Measurements from ENCODE around the gene DPP10.

DPP10 gene

DNA sequence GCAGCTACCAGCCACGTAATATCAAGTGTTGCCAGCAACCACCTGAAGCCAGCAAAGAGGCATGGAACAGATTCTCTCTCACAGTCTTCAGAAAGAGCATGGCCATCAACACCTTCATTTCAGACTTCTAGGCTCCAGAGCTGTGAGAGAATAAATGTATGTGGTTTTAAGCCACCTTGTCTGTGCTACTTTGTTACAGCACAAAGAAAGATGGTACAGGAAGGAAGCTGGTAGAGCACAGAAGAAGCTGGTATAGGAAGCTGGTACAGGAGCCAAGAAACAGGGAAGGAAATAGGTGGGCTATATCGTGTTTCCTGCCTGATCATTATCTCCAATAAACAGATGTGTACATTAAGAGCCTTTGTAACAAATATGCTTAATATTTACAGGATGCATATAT is 217.4 kb downstream of the DPP10 start:
- TF ChIP-seq TAF1 (IDR thresholded peaks at IDR 0.05; ENCODE audit: borderline replicate concordance, insufficient read depth, low read length) (no peak), FOXP2 (optimal IDR thresholded peaks at IDR 0.05; ENCODE audit: borderline replicate concordance, extremely low read depth, extremely low read length, insufficient read depth) (no peak), POLR2AphosphoS5 (IDR thresholded peaks at IDR 0.05; ENCODE audit: low read depth, low read length) (no peak), SIN3A (IDR thresholded peaks at IDR 0.05; ENCODE audit: borderline replicate concordance, insufficient read depth, low read length) (no peak)
- TF ChIP-seq, protein P1, sequence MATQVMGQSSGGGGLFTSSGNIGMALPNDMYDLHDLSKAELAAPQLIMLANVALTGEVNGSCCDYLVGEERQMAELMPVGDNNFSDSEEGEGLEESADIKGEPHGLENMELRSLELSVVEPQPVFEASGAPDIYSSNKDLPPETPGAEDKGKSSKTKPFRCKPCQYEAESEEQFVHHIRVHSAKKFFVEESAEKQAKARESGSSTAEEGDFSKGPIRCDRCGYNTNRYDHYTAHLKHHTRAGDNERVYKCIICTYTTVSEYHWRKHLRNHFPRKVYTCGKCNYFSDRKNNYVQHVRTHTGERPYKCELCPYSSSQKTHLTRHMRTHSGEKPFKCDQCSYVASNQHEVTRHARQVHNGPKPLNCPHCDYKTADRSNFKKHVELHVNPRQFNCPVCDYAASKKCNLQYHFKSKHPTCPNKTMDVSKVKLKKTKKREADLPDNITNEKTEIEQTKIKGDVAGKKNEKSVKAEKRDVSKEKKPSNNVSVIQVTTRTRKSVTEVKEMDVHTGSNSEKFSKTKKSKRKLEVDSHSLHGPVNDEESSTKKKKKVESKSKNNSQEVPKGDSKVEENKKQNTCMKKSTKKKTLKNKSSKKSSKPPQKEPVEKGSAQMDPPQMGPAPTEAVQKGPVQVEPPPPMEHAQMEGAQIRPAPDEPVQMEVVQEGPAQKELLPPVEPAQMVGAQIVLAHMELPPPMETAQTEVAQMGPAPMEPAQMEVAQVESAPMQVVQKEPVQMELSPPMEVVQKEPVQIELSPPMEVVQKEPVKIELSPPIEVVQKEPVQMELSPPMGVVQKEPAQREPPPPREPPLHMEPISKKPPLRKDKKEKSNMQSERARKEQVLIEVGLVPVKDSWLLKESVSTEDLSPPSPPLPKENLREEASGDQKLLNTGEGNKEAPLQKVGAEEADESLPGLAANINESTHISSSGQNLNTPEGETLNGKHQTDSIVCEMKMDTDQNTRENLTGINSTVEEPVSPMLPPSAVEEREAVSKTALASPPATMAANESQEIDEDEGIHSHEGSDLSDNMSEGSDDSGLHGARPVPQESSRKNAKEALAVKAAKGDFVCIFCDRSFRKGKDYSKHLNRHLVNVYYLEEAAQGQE (IDR thresholded peaks at IDR 0.05; ENCODE audit: insufficient read depth in 1 of 2, low read depth in 2 of 2, low read length in 2 of 2), result no peak

DNA sequence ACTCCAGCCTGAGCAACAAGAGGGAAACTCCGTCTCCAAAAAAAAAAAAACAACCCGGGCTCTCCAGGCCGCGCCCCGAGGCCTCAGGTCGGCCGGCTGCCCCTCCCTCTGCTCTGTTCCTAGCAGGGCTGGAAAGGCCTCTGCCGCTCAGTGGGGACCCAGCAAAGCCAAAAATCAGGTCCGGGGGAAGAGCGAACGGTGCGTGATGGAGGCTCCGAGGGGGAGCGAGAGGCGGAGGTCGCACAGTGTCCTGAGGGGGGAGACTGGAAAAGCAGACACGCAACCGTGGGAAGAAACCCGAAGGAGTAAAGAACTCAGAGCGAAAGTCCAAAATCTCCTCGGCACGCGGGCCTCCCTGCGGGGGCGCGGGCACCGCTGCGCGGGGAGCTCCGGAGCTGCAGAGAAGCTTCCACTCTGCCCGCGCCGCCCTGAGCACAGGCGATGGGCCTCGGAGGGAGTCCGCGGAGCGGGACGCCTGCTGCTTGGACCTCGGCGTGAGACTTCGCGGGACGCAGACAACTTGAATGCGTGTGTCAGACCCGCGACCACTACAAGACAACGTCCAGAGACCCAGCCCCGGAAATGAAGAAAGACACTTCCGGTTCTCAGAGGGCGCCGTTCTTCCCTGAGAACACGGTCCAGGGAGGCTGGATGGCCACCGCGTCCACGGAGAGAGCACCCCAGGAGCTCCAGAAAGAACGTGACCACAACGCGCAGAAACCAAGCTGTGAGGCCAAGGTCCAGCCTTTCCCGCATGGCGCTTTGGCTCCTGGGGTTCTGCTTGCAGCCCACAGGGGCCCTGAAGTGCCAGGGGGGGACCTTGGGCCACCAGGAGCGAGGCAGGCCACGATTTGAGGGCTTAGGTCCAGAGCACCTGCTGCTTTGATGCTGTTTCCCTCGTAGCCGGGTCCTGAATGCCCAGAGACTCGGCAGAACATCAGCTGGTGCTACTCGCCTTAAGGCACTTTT is 219.8 kb downstream of the DPP10 start:
- TF ChIP-seq SIN3A (IDR thresholded peaks at IDR 0.05; ENCODE audit: borderline replicate concordance, insufficient read depth, low read length) (no peak), TAF1 (IDR thresholded peaks at IDR 0.05; ENCODE audit: borderline replicate concordance, insufficient read depth, low read length) (no peak), FOXP2 (optimal IDR thresholded peaks at IDR 0.05; ENCODE audit: borderline replicate concordance, extremely low read depth, extremely low read length, insufficient read depth) (no peak), POLR2AphosphoS5 (IDR thresholded peaks at IDR 0.05; ENCODE audit: low read depth, low read length) (no peak)
- TF ChIP-seq, protein P1 (IDR thresholded peaks at IDR 0.05; ENCODE audit: insufficient read depth in 1 of 2, low read depth in 2 of 2, low read length in 2 of 2), result no peak

DNA sequence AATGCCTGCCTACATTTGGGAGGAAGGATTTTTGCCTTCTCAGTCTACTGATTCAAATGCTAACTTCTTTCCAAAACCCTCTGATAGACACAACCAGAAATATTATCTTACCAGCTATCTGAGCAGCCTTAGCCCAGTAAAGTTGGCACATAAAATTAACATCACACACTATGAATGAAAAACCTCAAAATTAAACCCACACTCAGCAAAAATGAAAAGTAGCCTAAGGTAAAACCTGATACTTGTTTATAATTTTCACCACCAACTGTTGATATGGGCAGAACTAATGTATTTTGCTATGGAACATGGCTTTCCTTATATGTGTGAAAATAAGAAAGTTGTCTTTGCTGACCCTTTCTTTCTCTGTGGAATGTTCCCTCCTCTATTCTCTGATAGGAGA is 226.0 kb downstream of the DPP10 start:
- TF ChIP-seq TAF1 (IDR thresholded peaks at IDR 0.05; ENCODE audit: borderline replicate concordance, insufficient read depth, low read length) (no peak), FOXP2 (optimal IDR thresholded peaks at IDR 0.05; ENCODE audit: borderline replicate concordance, extremely low read depth, extremely low read length, insufficient read depth) (no peak), SIN3A (IDR thresholded peaks at IDR 0.05; ENCODE audit: borderline replicate concordance, insufficient read depth, low read length) (no peak), POLR2AphosphoS5 (IDR thresholded peaks at IDR 0.05; ENCODE audit: low read depth, low read length) (no peak)
- TF ChIP-seq, protein P1 (IDR thresholded peaks at IDR 0.05; ENCODE audit: insufficient read depth in 1 of 2, low read depth in 2 of 2, low read length in 2 of 2), result no peak

DNA sequence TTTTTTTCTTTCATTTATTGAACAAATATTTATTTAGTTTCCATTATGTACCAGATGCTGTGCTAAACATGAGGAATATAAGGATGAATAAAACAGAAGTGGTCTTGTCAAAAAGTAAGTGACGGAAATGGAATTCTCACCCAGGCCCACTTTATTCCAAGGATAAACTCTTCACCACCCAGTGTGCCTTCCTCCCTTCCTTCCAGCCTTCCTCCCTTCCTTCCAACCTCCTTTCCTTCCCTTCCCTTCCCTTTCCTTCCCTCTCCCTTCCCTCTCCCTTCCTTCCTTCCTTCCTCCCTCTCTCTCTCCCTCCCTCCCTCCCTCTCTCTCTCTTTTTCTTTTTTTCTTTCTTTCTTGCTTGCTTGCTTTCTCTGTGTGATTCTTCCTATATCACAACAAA is 240.8 kb downstream of the DPP10 start:
- TF ChIP-seq SIN3A (IDR thresholded peaks at IDR 0.05; ENCODE audit: borderline replicate concordance, insufficient read depth, low read length) (no peak), FOXP2 (optimal IDR thresholded peaks at IDR 0.05; ENCODE audit: borderline replicate concordance, extremely low read depth, extremely low read length, insufficient read depth) (no peak), TAF1 (IDR thresholded peaks at IDR 0.05; ENCODE audit: borderline replicate concordance, insufficient read depth, low read length) (no peak), POLR2AphosphoS5 (IDR thresholded peaks at IDR 0.05; ENCODE audit: low read depth, low read length) (no peak)
- TF ChIP-seq, protein P1 (IDR thresholded peaks at IDR 0.05; ENCODE audit: insufficient read depth in 1 of 2, low read depth in 2 of 2, low read length in 2 of 2), result no peak
